Ascending aorta (tissue), 2 donors: ENCODE data around the gene RNF41. TPM values are rescaled to one million over a fixed set of nuclear protein-coding genes. Genes with fewer than 3 reads are reported as not detected.

Experiments
- DNase-seq, 2 donors: peaks; one replicate each; pipeline ENCODE4 v3.0.0-alpha.2; 2019; ENCODE audit warnings: low spot score in 2 of 2
- H3K27ac ChIP-seq, 2 donors: fragments of 200-600 bp; sonication (generic); one replicate each; pipeline ENCODE4 v1.5.1; 2016 to 2017; ENCODE audit warnings: mild to moderate bottlenecking in 1 of 2
- H3K27me3 ChIP-seq: fragments of 200-600 bp; sonication (generic); one replicate; pipeline ENCODE4 v1.5.1; 2017
- H3K36me3 ChIP-seq, 2 donors: fragments of 200-600 bp; sonication (generic); one replicate each; pipeline ENCODE4 v1.5.1; 2016
- H3K4me1 ChIP-seq, 2 donors: fragments of 200-600 bp; sonication (generic); one replicate each; pipeline ENCODE4 v1.5.1; 2016 to 2017; ENCODE audit warnings: mild to moderate bottlenecking in 1 of 2
- H3K4me3 ChIP-seq, 2 donors: fragments of 200-600 bp; sonication (generic); one replicate each; pipeline ENCODE4 v1.5.1; 2016 to 2017; ENCODE audit warnings: mild to moderate bottlenecking in 1 of 2
- H3K9me3 ChIP-seq, 2 donors: fragments of 200-600 bp; sonication (generic); one replicate each; pipeline ENCODE4 v1.5.1; 2016
- CTCF ChIP-seq, 3 experiments: fragments of 200-600 bp in 2 of 3; fragments of 450-650 bp in 1 of 3; sonication (generic) in 2 of 3; IDR thresholded peaks; one replicate each; pipeline ENCODE4 v1.5.1; 2016 to 2019; ENCODE audit warnings: antibody characterized with exemption in 3 of 3, mild to moderate bottlenecking in 1 of 3, moderate library complexity in 1 of 3
- intact Hi-C: fragments of 100-400 bp; cut with DNase I; formaldehyde crosslinking; loops from one replicate; pipeline ENCODE4 v1.15.1; 2023
- total RNA-seq: library from RNA; depleted of rRNA; stranded (reverse); fragments of >200 nt; gene quantifications from one replicate; pipeline ENCODE4 v1.1.0, GENCODE V29; 2016

RNF41 gene
- total RNA-seq, 1 donor from 2014 or later, result 50.3 TPM

- no peak for TF ChIP-seq CTCF (IDR thresholded peaks at IDR 0.05)
- Histone ChIP-seq H3K27ac (no peak overlapping the region), H3K9me3 (no peaks in the 10 kb centered on the region), H3K4me3 (no peak overlapping the region), H3K4me1 (peaks cover 3 to 12% of the 10 kb centered on the region in 2 donors), H3K36me3 (peaks cover 75 to 83% of the 10 kb centered on the region in 2 donors), H3K27me3 (no peaks in the 10 kb centered on the region)
- intact Hi-C loops, result no loop called here
- no peak for DNase-seq
Observed at GRCh38 chr12:56252649-56253048, 30.9 kb upstream of the RNF41 start.

GRCh38 chr12:56248711-56249110 is 27.0 kb upstream of the RNF41 start:
- no peak for TF ChIP-seq CTCF (IDR thresholded peaks at IDR 0.05)
- no peak overlapping the region for H3K27ac ChIP-seq
- no peak for DNase-seq

GRCh38 chr12:56247923-56248322 is 26.2 kb upstream of the RNF41 start:
- Histone ChIP-seq H3K9me3 (no peaks in the 10 kb centered on the region), H3K27me3 (no peaks in the 10 kb centered on the region), H3K4me1 (no peaks in the 10 kb centered on the region), H3K4me3 (no peak overlapping the region), H3K36me3 (peaks cover 93 to 100% of the 10 kb centered on the region in 2 donors), H3K27ac (no peak overlapping the region)
- no peak for TF ChIP-seq CTCF (IDR thresholded peaks at IDR 0.05)
- DNase-seq, result no peak
- intact Hi-C loops, result no loop called here

More at GRCh38 chr12:56248711-56249110, 27.0 kb upstream of the RNF41 start:
- intact Hi-C loops, result no loop called here
- no peak overlapping the region for H3K4me3 ChIP-seq
- H3K36me3 ChIP-seq, result peaks cover 93 to 100% of the 10 kb centered on the region in 2 donors
- H3K4me1 ChIP-seq, result no peaks in the 10 kb centered on the region
- H3K9me3 ChIP-seq, result no peaks in the 10 kb centered on the region
- H3K27me3 ChIP-seq, result no peaks in the 10 kb centered on the region

GRCh38 chr12:56244494-56244893 is 22.8 kb upstream of the RNF41 start:
- DNase-seq, result no peak
- H3K4me1 ChIP-seq, result no peaks in the 10 kb centered on the region
- intact Hi-C loops, result no loop called here
- no peaks in the 10 kb centered on the region for H3K9me3 ChIP-seq
- H3K27ac ChIP-seq, result no peak overlapping the region
- no peak for TF ChIP-seq CTCF (IDR thresholded peaks at IDR 0.05)
- H3K4me3 ChIP-seq, result no peak overlapping the region
- no peaks in the 10 kb centered on the region for H3K27me3 ChIP-seq
- H3K36me3 ChIP-seq, result peaks cover 90 to 99% of the 10 kb centered on the region in 2 donors

GRCh38 chr12:56243731-56244181 is 22.0 kb upstream of the RNF41 start:
- Histone ChIP-seq H3K27me3 (no peaks in the 10 kb centered on the region), H3K36me3 (peaks cover 85 to 99% of the 10 kb centered on the region in 2 donors), H3K9me3 (no peaks in the 10 kb centered on the region), H3K4me1 (no peaks in the 10 kb centered on the region), H3K27ac (no peak overlapping the region), H3K4me3 (no peak overlapping the region)
- no peak for TF ChIP-seq CTCF (IDR thresholded peaks at IDR 0.05)
- DNase-seq, result no peak
- intact Hi-C loops, result no loop called here

- TF ChIP-seq CTCF (IDR thresholded peaks at IDR 0.05), result no peak
- no peak for DNase-seq
- peaks cover 81 to 97% of the 10 kb centered on the region in 2 donors for H3K36me3 ChIP-seq
- intact Hi-C loops, result no loop called here
- H3K27me3 ChIP-seq, result no peaks in the 10 kb centered on the region
- H3K9me3 ChIP-seq, result no peaks in the 10 kb centered on the region
- no peak overlapping the region for H3K27ac ChIP-seq
- H3K4me3 ChIP-seq, result no peak overlapping the region
- H3K4me1 ChIP-seq, result no peaks in the 10 kb centered on the region
Observed at GRCh38 chr12:56242986-56243385, 21.3 kb upstream of the RNF41 start.
